ENCODE results near the gene DUS1L. TPM values are rescaled to one million over a fixed set of nuclear protein-coding genes. Genes with fewer than 3 reads are reported as not detected.

DUS1L gene
- total and polyA plus RNA-seq, 9 donors = 15.0 to 72.4 (median 62.5) TPM

DNA sequence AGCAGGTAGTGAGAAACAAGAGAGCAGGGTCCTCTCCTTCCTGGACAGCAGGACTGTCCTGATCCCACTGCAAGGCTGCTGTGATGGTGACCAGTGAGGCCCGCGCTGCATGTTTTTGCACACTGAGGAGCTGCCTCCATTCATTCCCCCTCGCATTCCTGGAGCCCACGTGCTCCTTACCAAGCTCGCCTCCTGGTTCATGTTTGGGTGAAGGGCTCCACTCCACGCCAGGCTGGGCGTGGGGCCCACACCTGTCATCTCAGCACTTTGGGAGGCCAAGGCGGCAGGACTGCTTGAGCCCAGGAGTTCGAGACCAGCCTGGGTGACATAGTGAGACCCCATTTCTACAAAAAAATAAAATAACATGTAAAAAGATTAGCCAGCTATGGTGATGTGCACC lies 47.8 kb upstream of the DUS1L start:
- Histone ChIP-seq H3K9me3 (no peaks in the 10 kb centered on the region), H3K4me3 (no peak overlapping the region), H3K4me1 (ENCODE audit: insufficient read depth) (no peaks in the 10 kb centered on the region), H3K27ac (no peak overlapping the region), H3K27me3 (no peaks in the 10 kb centered on the region), H3K36me3 (no peaks in the 10 kb centered on the region)
- DNase-seq = no peak
- no peak for TF ChIP-seq EP300 (IDR thresholded peaks at IDR 0.05)
- no peak for TF ChIP-seq CTCF (IDR thresholded peaks at IDR 0.05)
- TF ChIP-seq POLR2A (IDR thresholded peaks at IDR 0.05) = no peak
- intact Hi-C loops (cut with DNase I) = no loop called here
- WGBS, 3 donors = 87 to 88% (median 87%) methylated on average over 9 of the region's 9 CpGs

GRCh38 chr17:82112914-82113311 lies 47.3 kb upstream of the DUS1L start:
- no peaks in the 10 kb centered on the region for H3K27me3 ChIP-seq
- TF ChIP-seq EP300 (IDR thresholded peaks at IDR 0.05) (no peak), CTCF (IDR thresholded peaks at IDR 0.05) (no peak), POLR2A (IDR thresholded peaks at IDR 0.05) (no peak)
- H3K9me3 ChIP-seq = no peaks in the 10 kb centered on the region
- intact Hi-C loops (cut with DNase I) = no loop called here
- no peak for DNase-seq
- H3K4me1 ChIP-seq (ENCODE audit: insufficient read depth) = no peaks in the 10 kb centered on the region
- H3K27ac ChIP-seq = no peak overlapping the region
- H3K36me3 ChIP-seq = no peaks in the 10 kb centered on the region
- WGBS, 3 donors = 87 to 94% (median 88%) methylated on average over 6 of the region's 6 CpGs
- H3K4me3 ChIP-seq = no peak overlapping the region

GRCh38 chr17:82112181-82112913 lies 46.7 kb upstream of the DUS1L start:
- Histone ChIP-seq H3K36me3 (no peaks in the 10 kb centered on the region), H3K27ac (no peak overlapping the region), H3K27me3 (no peaks in the 10 kb centered on the region), H3K9me3 (no peaks in the 10 kb centered on the region), H3K4me1 (ENCODE audit: insufficient read depth) (no peaks in the 10 kb centered on the region), H3K4me3 (no peak overlapping the region)
- intact Hi-C loops (cut with DNase I) = no loop called here
- 89 to 92% (median 91%) methylated on average over 16 to 18 of the region's 18 CpGs for WGBS, 3 donors
- TF ChIP-seq EP300 (IDR thresholded peaks at IDR 0.05) (no peak), CTCF (IDR thresholded peaks at IDR 0.05) (no peak), POLR2A (IDR thresholded peaks at IDR 0.05) (no peak)
- DNase-seq = no peak

GRCh38 chr17:82110298-82110697 lies 44.7 kb upstream of the DUS1L start:
- no peak for TF ChIP-seq POLR2A (IDR thresholded peaks at IDR 0.05)
- no peak for TF ChIP-seq CTCF (IDR thresholded peaks at IDR 0.05)
- no peak for TF ChIP-seq EP300 (IDR thresholded peaks at IDR 0.05)
- intact Hi-C loops (cut with DNase I) = no loop called here
- H3K4me1 ChIP-seq (ENCODE audit: insufficient read depth) = no peaks in the 10 kb centered on the region
- 87 to 92% (median 89%) methylated on average over 3 of the region's 3 CpGs for WGBS, 3 donors
- no peak overlapping the region for H3K27ac ChIP-seq
- H3K9me3 ChIP-seq = no peaks in the 10 kb centered on the region
- H3K4me3 ChIP-seq = no peak overlapping the region
- no peak for DNase-seq
- no peaks in the 10 kb centered on the region for H3K36me3 ChIP-seq
- H3K27me3 ChIP-seq = no peaks in the 10 kb centered on the region
